Fibroblast of lung (primary cell): ENCODE data around the gene CCDC74B. TPM values are rescaled to one million over a fixed set of nuclear protein-coding genes. Genes with fewer than 3 reads are reported as not detected.
"Not testable (repeated sequence)": the region's sequence is repeated elsewhere in the genome, so short reads cannot be mapped to it uniquely, and the experiment has no call there.

Source experiments
- DNase-seq, 2 donors: peaks; one replicate each; pipeline versions ENCODE4 v3.0.0 to v3.0.0-alpha.2; 2010; ENCODE audit warnings: low read depth in 2 of 2
- H2AFZ ChIP-seq: 2 replicates; pipeline ENCODE4 v1.5.1; 2012; ENCODE audit warnings: low read length, control low read depth, inconsistent platforms
- H3K27ac ChIP-seq: 2 replicates; pipeline ENCODE4 v1.5.1; 2011; ENCODE audit warnings: low read length, control low read depth; ENCODE audit not compliant: insufficient read depth
- H3K27me3 ChIP-seq: 2 replicates; pipeline ENCODE4 v1.5.1; 2011; ENCODE audit warnings: mild to moderate bottlenecking, low read length; ENCODE audit not compliant: control insufficient read depth, insufficient read depth
- H3K36me3 ChIP-seq: 2 replicates; pipeline ENCODE4 v1.5.1; 2011; ENCODE audit warnings: low read length; ENCODE audit not compliant: control insufficient read depth, insufficient read depth
- H3K4me1 ChIP-seq: 2 replicates; pipeline ENCODE4 v1.5.1; 2011; ENCODE audit warnings: low read length; ENCODE audit not compliant: control insufficient read depth, insufficient read depth; ENCODE audit errors: extremely low read depth
- H3K4me2 ChIP-seq: 2 replicates; pipeline ENCODE4 v1.5.1; 2011; ENCODE audit warnings: low read length, control low read depth; ENCODE audit not compliant: insufficient read depth; ENCODE audit errors: extremely low read depth
- H3K4me3 ChIP-seq, 4 experiments: fragments of 200-600 bp in 1 of 4; sonication (generic) in 1 of 4; replicated peaks in 1 of 4; 2 replicates each; pipeline ENCODE4 v1.5.1; 2011 to 2016; ENCODE audit warnings: low read length in 4 of 4, low read depth in 3 of 4, mild to moderate bottlenecking in 3 of 4, control low read depth in 2 of 4, inconsistent platforms in 1 of 4, mixed read lengths in 1 of 4; ENCODE audit not compliant: insufficient read depth in 1 of 4; ENCODE audit errors: control extremely low read depth in 1 of 4
- H3K79me2 ChIP-seq: 2 replicates; pipeline ENCODE4 v1.5.1; 2012; ENCODE audit warnings: mild to moderate bottlenecking, low read length, inconsistent platforms; ENCODE audit not compliant: control insufficient read depth, insufficient read depth
- H3K9ac ChIP-seq: 2 replicates; pipeline ENCODE4 v1.5.1; 2011; ENCODE audit warnings: mild to moderate bottlenecking, low read length, control low read depth; ENCODE audit not compliant: insufficient read depth
- H3K9me3 ChIP-seq: 2 replicates; pipeline ENCODE4 v1.5.1; 2012; ENCODE audit warnings: low read depth, low read length; ENCODE audit not compliant: control insufficient read depth, insufficient read depth
- H4K20me1 ChIP-seq: 2 replicates; pipeline ENCODE4 v1.5.1; 2011; ENCODE audit warnings: low read length; ENCODE audit not compliant: control insufficient read depth, insufficient read depth; ENCODE audit errors: extremely low read depth
- CTCF ChIP-seq, 2 donors: IDR thresholded peaks in 1 of 2; conservative IDR thresholded peaks in 1 of 2; 1 replicate in 1 of 2; 2 replicates in 1 of 2; pipeline ENCODE4 v1.5.1; 2011 to 2012; ENCODE audit warnings: low read length in 2 of 2, control low read depth in 1 of 2, inconsistent platforms in 1 of 2, low read depth in 1 of 2, mild to moderate bottlenecking in 1 of 2
- EZH2 ChIP-seq: IDR thresholded peaks from 2 replicates; pipeline ENCODE4 v1.5.1; 2012; ENCODE audit warnings: low read length, control low read depth, mild to moderate bottlenecking; ENCODE audit errors: missing control alignments
- polyA plus RNA-seq, 2 donors: library from polyadenylated mRNA; depleted of rRNA in 1 of 2; stranded (reverse) in 1 of 2; unstranded in 1 of 2; fragments of >200 nt; gene quantifications; 2 replicates each; pipeline ENCODE4 v1.2.1, GENCODE V29; 2011 to 2012; ENCODE audit warnings: missing spikeins in 1 of 2
- total RNA-seq: library from RNA; depleted of rRNA; stranded (reverse); fragments of >200 nt; gene quantifications from 2 replicates; pipeline ENCODE4 v1.2.1, GENCODE V29; 2014

The CCDC74B gene
- total and polyA plus RNA-seq, 2 donors (not counting 1 experiment from before 2014, with no cell fraction given): 1.8 to 2.0 TPM

DNA sequence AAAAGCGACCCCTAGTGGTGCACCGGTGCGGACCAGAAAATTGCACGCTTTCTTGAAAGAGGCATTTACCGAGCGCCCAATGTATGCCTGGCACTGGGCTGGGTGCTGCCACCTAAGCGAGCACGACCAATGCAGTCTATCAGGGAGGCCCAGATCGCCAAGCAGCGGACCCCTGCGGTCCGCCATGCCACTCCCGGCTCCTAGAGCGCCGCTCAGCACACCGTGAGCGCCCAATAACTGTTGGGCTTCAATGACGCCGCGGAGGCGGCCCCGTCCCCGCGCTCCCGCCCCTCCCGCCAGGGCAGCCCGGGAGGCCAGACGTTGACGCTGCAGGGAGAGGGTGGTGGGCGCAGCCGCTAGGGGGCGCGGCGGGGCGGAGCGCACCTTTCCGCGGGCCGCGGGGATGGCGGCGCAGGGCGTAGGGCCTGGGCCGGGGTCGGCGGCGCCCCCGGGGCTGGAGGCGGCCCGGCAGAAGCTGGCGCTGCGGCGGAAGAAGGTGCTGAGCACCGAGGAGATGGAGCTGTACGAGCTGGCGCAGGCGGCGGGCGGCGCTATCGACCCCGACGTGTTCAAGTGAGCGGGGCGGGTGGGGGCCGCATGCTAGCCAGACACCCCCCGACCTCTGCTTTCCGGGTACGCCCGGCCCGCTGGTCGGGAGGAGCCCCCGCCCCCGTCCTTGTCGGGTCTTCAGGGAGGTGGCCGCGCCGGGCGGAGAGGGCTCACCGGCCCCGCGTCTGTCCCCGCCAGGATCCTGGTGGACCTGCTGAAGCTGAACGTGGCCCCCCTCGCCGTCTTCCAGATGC, 37.2 kb upstream of the CCDC74B start, which contains the start of gene MZT2B:
MZT2B (plus strand) TSS at position 383 of the 803 bp plus-strand sequence; CDS start at position 404, 21 bp downstream.
- Histone ChIP-seq H3K79me2 (peaks cover 59% of the 10 kb centered on the region), H3K4me3 (peak within 1 kb of the TSS; percentile 81 to 97 (median 89)), H3K4me2 (peak within 1 kb of the TSS; percentile 84), H3K9ac (peak within 1 kb of the TSS; percentile 89), H2AFZ (peak within 1 kb of the TSS; percentile 81), H3K27ac (peak within 1 kb of the TSS; percentile 90)
- H3K4me1 ChIP-seq, H3K36me3 ChIP-seq, H3K27me3 ChIP-seq, H4K20me1 ChIP-seq, H3K9me3 ChIP-seq: not testable (repeated sequence)
- peak; percentile 42 to 48 for TF ChIP-seq CTCF (conservative IDR thresholded peaks at IDR 0.05 in 1 of 2, IDR thresholded peaks at IDR 0.05 in 1 of 2; ENCODE audit: low read depth in 1 of 2, low read length in 2 of 2)
- DNase-seq: peak; percentile 77 to 82

- Histone ChIP-seq H3K4me1 (peaks cover 2% of the 10 kb centered on the region), H4K20me1 (no peaks in the 10 kb centered on the region), H2AFZ (peak within 1 kb of the TSS; percentile 81), H3K27me3 (no peaks in the 10 kb centered on the region), H3K36me3 (peaks cover 6% of the 10 kb centered on the region), H3K79me2 (peaks cover 62% of the 10 kb centered on the region), H3K4me2 (peak within 1 kb of the TSS; percentile 84), H3K27ac (peak within 1 kb of the TSS; percentile 90), H3K9ac (peak within 1 kb of the TSS; percentile 89), H3K9me3 (no peaks in the 10 kb centered on the region), H3K4me3 (peak within 1 kb of the TSS; percentile 81 to 97 (median 89))
- DNase-seq: peak; percentile 92 to 95
- TF ChIP-seq CTCF (conservative IDR thresholded peaks at IDR 0.05 in 1 of 2, IDR thresholded peaks at IDR 0.05 in 1 of 2; ENCODE audit: low read depth in 1 of 2, low read length in 2 of 2): no peak
- no peak for TF ChIP-seq EZH2
These were observed 36.5 kb upstream of the CCDC74B start, which contains the start of gene SMPD4 for GRCh38 chr2:130181325-130181879. TSS of gene SMPD4 (minus strand) at chr2:130181602. CDS start at chr2:130176592, 5,010 bp downstream.

DNA sequence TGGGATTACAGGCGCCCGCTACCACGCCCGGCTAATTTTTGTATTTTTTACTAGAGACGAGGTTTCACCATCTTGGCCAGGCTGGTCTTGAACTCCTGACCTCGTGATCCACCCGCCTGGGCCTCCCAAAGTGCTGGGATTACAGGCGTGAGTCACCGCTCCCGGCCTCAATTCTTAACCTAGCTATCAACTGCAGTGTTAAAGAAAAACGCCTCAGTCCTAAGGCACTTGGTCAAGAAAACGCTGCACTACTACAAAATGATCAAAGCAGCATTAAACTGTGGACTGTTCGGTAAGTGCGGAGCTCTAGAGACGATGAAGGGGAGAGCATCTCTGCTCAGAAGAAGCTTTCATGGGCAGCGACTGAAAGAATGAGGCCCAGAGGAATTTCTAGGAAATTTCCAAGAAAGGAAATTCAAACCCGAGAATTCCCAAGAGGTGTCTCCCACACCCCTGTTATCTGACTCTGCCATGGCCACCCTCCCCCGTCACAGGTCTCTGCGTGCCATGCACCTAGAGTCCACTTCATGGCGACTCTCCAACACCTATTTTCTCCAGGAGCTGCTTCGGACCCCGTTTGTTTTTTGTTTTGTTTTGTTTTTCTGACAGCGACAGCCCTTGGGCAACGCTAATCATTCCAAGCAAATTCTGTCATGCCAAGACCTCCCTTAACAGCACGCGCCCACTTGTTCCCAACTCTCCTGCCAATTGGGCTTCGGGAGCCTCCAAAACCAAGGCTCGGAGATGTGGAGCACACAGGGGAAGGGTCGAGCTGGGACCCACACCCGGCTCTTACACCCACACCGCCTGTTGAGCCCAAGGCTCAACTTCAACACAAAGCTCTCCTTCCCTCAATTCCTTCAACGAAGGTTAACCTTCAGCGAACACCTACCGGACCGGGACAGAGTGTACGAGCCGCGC, 35.8 kb upstream of the CCDC74B start:
- H3K79me2 ChIP-seq: peaks cover 63% of the 10 kb centered on the region
- not testable (repeated sequence) for DNase-seq, H3K27me3 ChIP-seq, H4K20me1 ChIP-seq, H3K36me3 ChIP-seq, H3K9me3 ChIP-seq, H3K4me1 ChIP-seq
- H2AFZ ChIP-seq: peak overlapping the region; percentile 50
- peak overlapping the region; percentile 84 for H3K4me2 ChIP-seq
- peak overlapping the region; percentile 81 to 97 (median 89) for H3K4me3 ChIP-seq
- peak overlapping the region; percentile 90 for H3K27ac ChIP-seq
- peak overlapping the region; percentile 89 for H3K9ac ChIP-seq

DNA sequence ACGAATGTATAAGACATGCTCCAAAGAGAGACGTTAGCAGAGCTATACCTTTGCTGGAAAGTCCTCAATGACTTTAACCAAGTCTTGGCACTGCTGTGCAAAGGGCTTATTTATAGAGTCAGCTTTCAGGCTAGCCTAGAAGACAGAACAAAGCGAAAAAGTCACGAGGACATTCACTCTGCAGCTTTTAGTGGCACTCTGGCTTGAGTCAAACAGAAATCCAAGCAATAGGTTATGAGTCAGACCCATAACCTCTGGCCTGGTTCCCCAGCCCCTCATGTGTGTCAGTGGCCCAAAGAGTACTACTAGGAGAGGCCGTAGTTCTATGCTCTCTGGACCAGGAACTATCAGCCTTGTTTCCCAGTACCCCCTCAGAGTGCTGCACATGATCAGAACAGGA, 30.0 kb upstream of the CCDC74B start:
- not testable (repeated sequence) for H2AFZ ChIP-seq, H3K9me3 ChIP-seq, H3K9ac ChIP-seq, H3K27ac ChIP-seq, H3K4me1 ChIP-seq, DNase-seq, H3K36me3 ChIP-seq, H4K20me1 ChIP-seq, H3K4me2 ChIP-seq, H3K27me3 ChIP-seq, H3K4me3 ChIP-seq
- peaks cover 28% of the 10 kb centered on the region for H3K79me2 ChIP-seq
